Dendritic cell treated with granulocyte-macrophage colony-stimulating factor and Interleukin-4, amounts not matched to agents 40 ng/mL and 50 ng/mL, for 4 days (primary cell): ENCODE data around the gene FATE1.

Experiments
- H3K27ac Mint-ChIP-seq: one replicate; pipeline ENCODE4 v1.8.0; 2022; ENCODE audit warnings: mild to moderate bottlenecking, mixed read lengths
- H3K27me3 Mint-ChIP-seq: one replicate; pipeline ENCODE4 v1.8.0; 2022; ENCODE audit warnings: mild to moderate bottlenecking, mixed read lengths
- H3K36me3 Mint-ChIP-seq: one replicate; pipeline ENCODE4 v1.8.0; 2022; ENCODE audit warnings: low read depth, mixed read lengths
- H3K4me1 Mint-ChIP-seq: one replicate; pipeline ENCODE4 v1.8.0; 2022; ENCODE audit warnings: low read depth, mixed read lengths
- H3K4me3 Mint-ChIP-seq: one replicate; pipeline ENCODE4 v1.8.0; 2022; ENCODE audit warnings: mild to moderate bottlenecking, moderate library complexity, mixed read lengths
- H3K9me3 Mint-ChIP-seq: one replicate; pipeline ENCODE4 v1.8.0; 2022; ENCODE audit warnings: mixed read lengths
- intact Hi-C: fragments of 100-400 bp; cut with micrococcal nuclease; formaldehyde crosslinking; loops from one replicate; pipeline ENCODE4 v1.15.0; 2022

The FATE1 gene

GRCh38 chrX:151698485-151698884, 17.4 kb upstream of the FATE1 start:
- intact Hi-C loops = no loop called here
- no peak overlapping the region for H3K4me3 Mint-ChIP-seq
- H3K9me3 Mint-ChIP-seq = no peaks in the 10 kb centered on the region
- H3K36me3 Mint-ChIP-seq = no peaks in the 10 kb centered on the region
- H3K4me1 Mint-ChIP-seq = no peaks in the 10 kb centered on the region
- H3K27me3 Mint-ChIP-seq = peaks cover 25% of the 10 kb centered on the region
- no peak overlapping the region for H3K27ac Mint-ChIP-seq

DNA sequence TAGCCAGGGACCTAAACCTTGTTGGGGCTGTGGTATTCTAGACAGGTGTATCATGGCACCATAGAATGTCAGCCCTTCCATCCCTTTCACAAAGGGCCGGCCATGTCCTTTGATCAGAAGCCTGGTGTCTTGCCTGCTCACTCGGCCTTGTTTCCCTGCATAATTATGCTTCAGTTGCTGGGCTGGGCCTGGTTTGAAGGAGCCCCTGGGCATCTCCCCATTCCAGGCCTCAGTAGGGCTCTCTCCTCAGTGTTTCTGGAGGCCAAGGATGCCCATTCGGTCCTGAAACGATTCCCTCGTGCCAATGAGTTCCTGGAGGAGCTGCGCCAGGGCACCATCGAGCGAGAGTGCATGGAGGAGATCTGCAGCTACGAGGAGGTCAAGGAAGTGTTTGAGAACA, 16.1 kb upstream of the FATE1 start:
- Mint-ChIP-seq H3K36me3 (no peaks in the 10 kb centered on the region), H3K4me3 (no peak overlapping the region), H3K27me3 (peaks cover 15% of the 10 kb centered on the region), H3K27ac (no peak overlapping the region), H3K9me3 (no peaks in the 10 kb centered on the region), H3K4me1 (no peaks in the 10 kb centered on the region)
- intact Hi-C loops = no loop called here

DNA sequence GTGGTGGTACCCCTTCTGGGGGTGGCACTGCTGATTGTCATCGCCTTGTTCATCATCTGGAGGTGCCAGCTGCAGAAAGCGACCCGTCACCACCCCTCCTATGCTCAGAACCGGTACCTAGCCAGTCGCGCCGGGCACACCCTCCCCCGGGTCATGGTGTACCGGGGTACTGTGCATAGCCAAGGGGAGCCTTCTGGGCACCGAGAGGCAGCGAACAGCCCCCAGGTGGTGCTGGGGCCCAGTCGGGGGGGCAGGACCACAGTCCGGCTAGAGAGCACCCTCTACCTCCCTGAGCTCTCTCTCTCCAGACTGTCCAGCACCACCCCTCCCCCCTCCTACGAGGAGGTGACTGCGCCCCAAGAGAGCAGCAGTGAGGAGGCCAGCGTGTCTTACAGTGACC, 15.3 kb upstream of the FATE1 start:
- H3K4me1 Mint-ChIP-seq = no peaks in the 10 kb centered on the region
- no peak overlapping the region for H3K4me3 Mint-ChIP-seq

GRCh38 chrX:151701071-151701470, 14.8 kb upstream of the FATE1 start:
- H3K9me3 Mint-ChIP-seq = no peaks in the 10 kb centered on the region
- intact Hi-C loops = no loop called here
- H3K27ac Mint-ChIP-seq = no peak overlapping the region
- peaks cover 6% of the 10 kb centered on the region for H3K27me3 Mint-ChIP-seq
- no peaks in the 10 kb centered on the region for H3K4me1 Mint-ChIP-seq
- H3K4me3 Mint-ChIP-seq = no peak overlapping the region
- no peaks in the 10 kb centered on the region for H3K36me3 Mint-ChIP-seq

More for the DNA sequence above, 15.3 kb upstream of the FATE1 start:
- Mint-ChIP-seq H3K9me3 (no peaks in the 10 kb centered on the region), H3K27me3 (peaks cover 11% of the 10 kb centered on the region), H3K27ac (no peak overlapping the region), H3K36me3 (no peaks in the 10 kb centered on the region)
- intact Hi-C loops = no loop called here

DNA sequence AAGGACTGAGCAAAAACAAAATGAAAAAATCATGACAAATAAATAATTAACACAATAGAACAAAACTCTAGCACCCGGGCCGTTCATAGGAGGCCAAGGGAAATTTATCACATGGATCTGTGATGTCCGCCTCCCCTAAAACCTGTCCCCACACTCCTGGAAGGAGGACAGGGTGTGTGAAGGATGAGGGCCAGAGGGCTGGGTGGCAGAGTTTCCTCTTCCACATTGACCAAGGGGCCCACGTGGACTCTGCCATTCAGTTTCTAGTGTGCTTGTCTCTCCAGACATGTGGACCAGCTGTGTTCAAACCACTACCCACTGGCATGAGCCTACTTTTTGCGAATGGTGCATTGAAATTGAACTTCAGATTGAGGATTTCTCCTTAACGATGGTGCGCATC, 14.3 kb upstream of the FATE1 start:
- intact Hi-C loops = no loop called here
- no peak overlapping the region for H3K4me3 Mint-ChIP-seq
- H3K27me3 Mint-ChIP-seq = peaks cover 4% of the 10 kb centered on the region
- no peaks in the 10 kb centered on the region for H3K4me1 Mint-ChIP-seq
- no peaks in the 10 kb centered on the region for H3K36me3 Mint-ChIP-seq
- no peak overlapping the region for H3K27ac Mint-ChIP-seq
- no peaks in the 10 kb centered on the region for H3K9me3 Mint-ChIP-seq

GRCh38 chrX:151702026-151702714, 13.7 kb upstream of the FATE1 start:
- no peak overlapping the region for H3K4me3 Mint-ChIP-seq
- H3K4me1 Mint-ChIP-seq = no peaks in the 10 kb centered on the region
- H3K27ac Mint-ChIP-seq = no peak overlapping the region
- peaks cover 4% of the 10 kb centered on the region for H3K27me3 Mint-ChIP-seq
- intact Hi-C loops = no loop called here
- no peaks in the 10 kb centered on the region for H3K36me3 Mint-ChIP-seq
- H3K9me3 Mint-ChIP-seq = no peaks in the 10 kb centered on the region

DNA sequence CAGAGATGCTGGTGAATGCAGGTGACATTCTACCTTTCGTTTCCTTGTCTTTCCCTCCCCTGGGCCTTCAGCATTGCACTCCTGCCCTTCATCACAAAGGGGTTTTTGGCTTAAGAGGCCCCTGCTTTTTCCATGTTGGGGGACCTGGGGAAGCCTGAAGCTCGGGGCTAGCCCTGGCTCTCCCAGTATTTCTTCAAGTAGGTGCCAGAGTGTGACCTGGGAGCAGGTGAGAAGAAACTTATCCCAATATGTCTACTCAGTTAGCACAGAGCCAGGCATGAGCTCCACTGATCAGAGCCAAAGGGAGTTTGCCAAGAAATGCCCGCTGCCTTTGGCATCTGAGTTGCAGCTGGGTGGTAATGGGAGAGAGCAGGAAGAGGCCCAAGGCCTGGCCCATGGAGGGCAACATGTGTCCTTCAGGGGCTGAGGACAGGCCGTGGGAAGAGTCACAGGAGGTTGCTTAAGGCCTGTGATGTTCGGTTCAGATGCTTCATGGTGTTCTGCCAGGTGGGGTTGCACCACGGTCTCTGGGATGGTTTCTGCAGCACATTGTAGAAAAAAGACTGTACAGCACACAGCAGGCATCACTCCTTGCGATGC, 13.0 kb upstream of the FATE1 start:
- intact Hi-C loops = no loop called here
- Mint-ChIP-seq H3K27ac (no peak overlapping the region), H3K9me3 (no peaks in the 10 kb centered on the region), H3K4me1 (no peaks in the 10 kb centered on the region), H3K27me3 (peaks cover 2% of the 10 kb centered on the region), H3K36me3 (no peaks in the 10 kb centered on the region), H3K4me3 (no peak overlapping the region)

- no peaks in the 10 kb centered on the region for H3K36me3 Mint-ChIP-seq
- H3K27me3 Mint-ChIP-seq = peaks cover 2% of the 10 kb centered on the region
- H3K4me3 Mint-ChIP-seq = no peak overlapping the region
- no peaks in the 10 kb centered on the region for H3K9me3 Mint-ChIP-seq
- no peak overlapping the region for H3K27ac Mint-ChIP-seq
- intact Hi-C loops = no loop called here
- H3K4me1 Mint-ChIP-seq = no peaks in the 10 kb centered on the region
These were observed 12.3 kb upstream of the FATE1 start for GRCh38 chrX:151703487-151703886.

DNA sequence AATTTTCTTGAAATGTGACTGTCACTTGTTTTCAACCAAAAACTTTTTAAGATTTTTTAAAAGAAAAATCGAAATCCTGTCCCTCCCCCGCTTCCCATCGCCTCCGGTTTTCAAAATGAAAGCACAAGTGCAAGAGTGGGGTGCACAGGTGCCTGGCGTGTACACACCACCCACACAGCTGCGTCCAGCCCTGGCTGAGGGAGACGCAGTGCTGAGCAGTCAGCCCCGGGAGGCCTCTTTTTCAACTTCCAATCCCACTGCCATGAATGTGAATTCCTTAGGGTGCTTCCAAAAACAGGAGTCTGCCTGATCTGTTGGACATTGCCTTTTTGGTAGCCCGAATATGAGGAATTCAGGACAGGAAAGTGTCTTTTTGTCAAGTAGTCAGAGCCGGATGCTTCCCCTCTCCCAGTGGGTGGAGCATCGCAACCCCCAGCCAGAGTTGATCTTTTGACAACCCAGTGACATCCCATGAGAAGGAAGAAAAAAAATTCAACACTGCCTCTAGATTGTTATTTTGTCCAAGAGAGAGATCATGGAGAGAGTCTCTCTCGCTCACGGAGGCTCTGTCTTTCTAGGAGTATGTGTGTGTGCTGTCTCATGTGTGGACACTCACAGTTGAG, 11.7 kb upstream of the FATE1 start:
- Mint-ChIP-seq H3K27me3 (peaks cover 2% of the 10 kb centered on the region), H3K36me3 (no peaks in the 10 kb centered on the region), H3K27ac (no peak overlapping the region), H3K9me3 (no peaks in the 10 kb centered on the region), H3K4me3 (no peak overlapping the region), H3K4me1 (no peaks in the 10 kb centered on the region)
- intact Hi-C loops = no loop called here

- Mint-ChIP-seq H3K27me3 (peaks cover 1% of the 10 kb centered on the region), H3K4me1 (no peaks in the 10 kb centered on the region)
- intact Hi-C loops = no loop called here
These were observed 7.0 kb upstream of the FATE1 start for GRCh38 chrX:151708821-151709220.

GRCh38 chrX:151710457-151710856, 5.4 kb upstream of the FATE1 start:
- no peak overlapping the region for H3K4me3 Mint-ChIP-seq
- no peaks in the 10 kb centered on the region for H3K9me3 Mint-ChIP-seq
- intact Hi-C loops = loop anchor here (5.0 kb wide), 1 partner anchor 922 kb away; no protein-coding TSS in a partner anchor
- H3K4me1 Mint-ChIP-seq = no peaks in the 10 kb centered on the region
- no peak overlapping the region for H3K27ac Mint-ChIP-seq
- no peaks in the 10 kb centered on the region for H3K36me3 Mint-ChIP-seq
- peaks cover 1% of the 10 kb centered on the region for H3K27me3 Mint-ChIP-seq

More at GRCh38 chrX:151708821-151709220, 7.0 kb upstream of the FATE1 start:
- H3K36me3 Mint-ChIP-seq = no peaks in the 10 kb centered on the region
- H3K27ac Mint-ChIP-seq = no peak overlapping the region
- H3K9me3 Mint-ChIP-seq = no peaks in the 10 kb centered on the region
- H3K4me3 Mint-ChIP-seq = no peak overlapping the region

GRCh38 chrX:151711154-151711553, 4.7 kb upstream of the FATE1 start:
- no peak overlapping the region for H3K4me3 Mint-ChIP-seq
- no peaks in the 10 kb centered on the region for H3K9me3 Mint-ChIP-seq
- H3K36me3 Mint-ChIP-seq = no peaks in the 10 kb centered on the region
- H3K27ac Mint-ChIP-seq = no peak overlapping the region
- intact Hi-C loops = loop anchor here (5.0 kb wide), 1 partner anchor 921 kb away; no protein-coding TSS in a partner anchor
- no peaks in the 10 kb centered on the region for H3K4me1 Mint-ChIP-seq
- peaks cover 1% of the 10 kb centered on the region for H3K27me3 Mint-ChIP-seq

DNA sequence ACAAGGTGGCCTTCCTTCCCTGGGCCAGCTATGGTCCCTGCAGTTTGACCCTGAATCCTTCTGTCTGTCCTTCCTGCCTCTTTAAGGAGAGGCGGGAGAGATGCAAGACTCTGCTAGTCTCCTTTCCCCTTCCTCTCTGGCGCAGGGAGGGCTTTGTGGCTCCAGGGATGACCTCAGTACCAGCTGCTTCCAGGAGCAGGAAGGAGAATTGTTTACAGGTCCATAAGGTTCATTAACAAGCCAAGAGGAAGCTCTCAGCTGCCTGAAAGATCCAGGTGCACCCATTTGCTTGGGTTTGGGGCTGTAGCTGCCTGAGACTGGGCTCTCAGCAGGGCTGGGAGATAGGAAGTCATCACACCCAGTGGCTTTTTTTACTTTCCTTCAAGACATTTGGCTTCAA, 4.0 kb upstream of the FATE1 start:
- H3K4me1 Mint-ChIP-seq = no peaks in the 10 kb centered on the region
- H3K27ac Mint-ChIP-seq = no peak overlapping the region
- intact Hi-C loops = loop anchor here (5.0 kb wide), 1 partner anchor 921 kb away; no protein-coding TSS in a partner anchor
- H3K27me3 Mint-ChIP-seq = peaks cover 1% of the 10 kb centered on the region
- H3K36me3 Mint-ChIP-seq = no peaks in the 10 kb centered on the region
- H3K9me3 Mint-ChIP-seq = no peaks in the 10 kb centered on the region
- no peak overlapping the region for H3K4me3 Mint-ChIP-seq

DNA sequence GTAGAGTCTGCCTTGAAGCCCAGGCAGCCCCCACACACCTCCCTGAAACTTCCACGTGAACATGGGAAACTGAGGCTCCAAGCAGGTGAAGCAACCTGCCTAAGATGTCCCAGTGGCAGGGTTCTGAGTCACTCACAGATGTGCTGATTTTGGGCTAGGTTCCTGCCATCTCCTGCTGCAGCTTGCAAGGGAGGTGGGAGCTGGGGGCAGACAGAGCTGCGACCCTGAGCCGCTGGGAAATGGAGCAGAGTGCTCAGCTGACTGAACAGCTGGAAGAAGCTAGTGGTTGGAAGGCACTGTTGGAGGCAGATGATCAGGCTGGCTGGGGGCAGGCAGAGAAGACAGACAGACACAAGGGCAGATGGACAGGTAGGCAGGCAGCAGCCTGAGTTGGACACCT, 3.6 kb upstream of the FATE1 start:
- intact Hi-C loops = loop anchor here (5.0 kb wide), 1 partner anchor 920 kb away; no protein-coding TSS in a partner anchor
- no peaks in the 10 kb centered on the region for H3K9me3 Mint-ChIP-seq
- no peaks in the 10 kb centered on the region for H3K36me3 Mint-ChIP-seq
- H3K4me1 Mint-ChIP-seq = no peaks in the 10 kb centered on the region
- no peak overlapping the region for H3K4me3 Mint-ChIP-seq
- peaks cover 1% of the 10 kb centered on the region for H3K27me3 Mint-ChIP-seq
- H3K27ac Mint-ChIP-seq = no peak overlapping the region
